Measurements from ENCODE around the gene GPR132. TPM values are rescaled to one million over a fixed set of nuclear protein-coding genes. Genes with fewer than 3 reads are reported as not detected.

GPR132 gene
- total and polyA plus RNA-seq, 2 of the 13 experiments (the other 11 are each of a cell fraction or from before 2014, with no cell fraction given): not detected

GRCh38 chr14:105084741-105085571 lies 19.7 kb upstream of the GPR132 start:
- Histone ChIP-seq H3K9me3 (ENCODE audit: low read length) (no peaks in the 10 kb centered on the region), H3K4me2 (ENCODE audit: low read depth, low read length) (no peak overlapping the region), H3K27me3 (ENCODE audit: control insufficient read depth in 1 of 2, insufficient read depth in 2 of 2, low read length in 2 of 2) (peaks cover 8 to 43% of the 10 kb centered on the region in 2 experiments; a peak in 3 of 5 replicates), H3K79me2 (ENCODE audit: insufficient read depth, low read length) (no peaks in the 10 kb centered on the region), H3K36me3 (replicated peaks in 1 of 2; ENCODE audit: control insufficient read depth in 1 of 2, insufficient read depth in 2 of 2, low read length in 2 of 2) (no peaks in the 10 kb centered on the region), H3K4me1 (ENCODE audit: insufficient read depth, low read length) (peaks cover 23% of the 10 kb centered on the region), H4K20me1 (ENCODE audit: insufficient read depth, low read length) (peaks cover under 1% of the 10 kb centered on the region; the same call in 1 of the 2 replicates), H3K9ac (ENCODE audit: insufficient read depth, low read depth, low read length) (no peak overlapping the region), H3K27ac (ENCODE audit: extremely low read length, insufficient read depth, low read length) (no peak overlapping the region), H2AFZ (ENCODE audit: low read length) (no peak overlapping the region), H3K4me3 (replicated peaks in 1 of 3; ENCODE audit: insufficient read depth in 1 of 3, low read depth in 2 of 3, low read length in 3 of 3) (no peak overlapping the region)
- POLR2A ChIA-PET: no interaction called here
- WGBS (ENCODE audit: low lambda C conversion rate): 20% methylated on average over 7 of the region's 14 CpGs
- no peak for DNase-seq (ENCODE audit: low spot score)
- intact Hi-C loops (cut with micrococcal nuclease; ENCODE audit: unreplicated experiment) (no loop called here), in situ Hi-C loops (cut with HindIII; ENCODE audit: extremely low pct_ligation_motif_present, low pct_unique_long_range_greater_than_20kb) (no loop called here)
- CTCF ChIA-PET (ENCODE audit: low intra/inter-chr PET ratio, low total read pairs): no interaction called here
- no peak for FAIRE-seq
- ATAC-seq: no peak
- no TSS peak for BruUV-seq (replicated peaks)
- TF ChIP-seq ZNF660 (CRISPR knock-in tag; IDR thresholded peaks at IDR 0.05; ENCODE audit: borderline replicate concordance, low read depth) (no peak), ZNF619 (CRISPR knock-in tag; IDR thresholded peaks at IDR 0.05) (no peak), SP1 (IDR thresholded peaks at IDR 0.05) (no peak), SP1 (CRISPR knock-in tag; IDR thresholded peaks at IDR 0.05) (no peak), ZBTB3 (CRISPR knock-in tag; IDR thresholded peaks at IDR 0.05; ENCODE audit: borderline replicate concordance, low read depth) (no peak), SNAPC4 (CRISPR knock-in tag; IDR thresholded peaks at IDR 0.05) (no peak), ZNF431 (CRISPR knock-in tag; IDR thresholded peaks at IDR 0.05; ENCODE audit: borderline replicate concordance, low read depth) (no peak), ZFP36L1 (CRISPR knock-in tag; IDR thresholded peaks at IDR 0.05) (no peak), CSRNP1 (CRISPR knock-in tag; IDR thresholded peaks at IDR 0.05) (no peak), ZNF567 (CRISPR knock-in tag; IDR thresholded peaks at IDR 0.05; ENCODE audit: borderline replicate concordance) (no peak), ZNF562 (CRISPR knock-in tag; IDR thresholded peaks at IDR 0.05; ENCODE audit: borderline replicate concordance) (no peak), RAD51 (IDR thresholded peaks at IDR 0.05; ENCODE audit: borderline replicate concordance) (no peak), DNMT3B (CRISPR knock-in tag; conservative IDR thresholded peaks at IDR 0.05) (no peak), ZNF674 (CRISPR knock-in tag; IDR thresholded peaks at IDR 0.05; ENCODE audit: low read depth) (no peak), ZNF740 (CRISPR knock-in tag; IDR thresholded peaks at IDR 0.05) (no peak), NFKBIZ (CRISPR knock-in tag; IDR thresholded peaks at IDR 0.05) (no peak)

All from HepG2 (cell line).